Esophagus muscularis mucosa (tissue), 3 donors: ENCODE data around the gene SLC35F4.

Source experiments
- CTCF ChIP-seq, 3 experiments: fragments of 200-600 bp in 2 of 3; fragments of 450-650 bp in 1 of 3; sonication (generic) in 2 of 3; IDR thresholded peaks; one replicate each; pipeline ENCODE4 v1.5.1; 2017 to 2019; ENCODE audit warnings: antibody characterized with exemption in 3 of 3, mild to moderate bottlenecking in 2 of 3, moderate library complexity in 1 of 3
- POLR2A ChIP-seq: fragments of 450-650 bp; IDR thresholded peaks from one replicate; pipeline ENCODE4 v1.6.1; 2017; ENCODE audit warnings: antibody characterized with exemption, moderate library complexity, mild to moderate bottlenecking, low read depth

- no peak for TF ChIP-seq CTCF (IDR thresholded peaks at IDR 0.05)
- TF ChIP-seq POLR2A: no peak
These were observed 305.2 kb downstream of the SLC35F4 start for GRCh38 chr14:57560681-57561080.
